Retinal pigment epithelial cell (primary cell): ENCODE data around the gene COL4A1.

Experiments used
- DNase-seq: peaks from one replicate; pipeline ENCODE4 v3.0.0-alpha.2; 2010; ENCODE audit warnings: low read depth
- H3K4me3 ChIP-seq: 2 replicates; pipeline ENCODE4 v1.5.1; 2011; ENCODE audit warnings: mild to moderate bottlenecking, low read length, control low read depth, moderate library complexity
- CTCF ChIP-seq: conservative IDR thresholded peaks from 2 replicates; pipeline ENCODE4 v1.5.1; 2011; ENCODE audit warnings: low read depth, low read length, control low read depth, inconsistent platforms

Gene COL4A1

GRCh38 chr13:110257408-110257807 lies 49.5 kb downstream of the COL4A1 start:
- no peak overlapping the region for H3K4me3 ChIP-seq
- no peak for DNase-seq
- no peak for TF ChIP-seq CTCF

DNA sequence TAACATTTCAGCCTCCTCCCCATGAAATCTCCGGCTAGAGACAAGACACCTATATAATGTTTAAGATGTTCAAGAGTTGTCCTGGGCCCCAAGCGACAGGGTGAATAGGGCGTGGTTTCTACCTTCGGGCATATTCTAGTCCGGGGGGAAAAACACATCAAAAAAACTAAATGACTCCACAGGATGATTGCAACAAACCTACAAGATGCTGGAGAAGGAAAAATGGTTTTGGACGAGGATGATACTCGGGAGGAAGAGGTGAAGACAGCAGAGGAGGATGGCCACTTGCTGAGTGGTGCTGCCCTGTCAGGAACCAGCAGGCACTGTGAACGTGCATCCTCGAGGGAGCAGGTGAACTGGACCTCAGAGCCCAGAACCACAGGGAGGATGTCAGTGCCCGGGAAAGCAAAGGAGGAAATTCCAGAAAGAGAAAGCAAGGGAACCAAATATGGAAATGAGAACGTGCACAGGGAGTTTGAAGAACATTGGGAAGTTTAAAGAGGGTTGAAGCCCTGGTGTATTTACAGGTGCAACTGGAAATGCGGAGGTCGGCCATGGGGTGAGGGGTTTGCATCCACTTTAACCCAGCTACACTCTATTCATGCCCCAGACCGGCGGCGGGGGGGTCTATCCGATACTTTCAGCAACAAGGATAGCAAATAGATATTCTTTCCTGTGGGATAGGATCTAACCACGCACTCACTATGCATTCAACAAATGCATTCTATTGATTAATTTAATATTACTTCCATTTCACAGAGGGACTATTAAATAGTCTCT lies 50.6 kb downstream of the COL4A1 start:
- no peak for DNase-seq
- no peak overlapping the region for H3K4me3 ChIP-seq
- no peak for TF ChIP-seq CTCF

DNA sequence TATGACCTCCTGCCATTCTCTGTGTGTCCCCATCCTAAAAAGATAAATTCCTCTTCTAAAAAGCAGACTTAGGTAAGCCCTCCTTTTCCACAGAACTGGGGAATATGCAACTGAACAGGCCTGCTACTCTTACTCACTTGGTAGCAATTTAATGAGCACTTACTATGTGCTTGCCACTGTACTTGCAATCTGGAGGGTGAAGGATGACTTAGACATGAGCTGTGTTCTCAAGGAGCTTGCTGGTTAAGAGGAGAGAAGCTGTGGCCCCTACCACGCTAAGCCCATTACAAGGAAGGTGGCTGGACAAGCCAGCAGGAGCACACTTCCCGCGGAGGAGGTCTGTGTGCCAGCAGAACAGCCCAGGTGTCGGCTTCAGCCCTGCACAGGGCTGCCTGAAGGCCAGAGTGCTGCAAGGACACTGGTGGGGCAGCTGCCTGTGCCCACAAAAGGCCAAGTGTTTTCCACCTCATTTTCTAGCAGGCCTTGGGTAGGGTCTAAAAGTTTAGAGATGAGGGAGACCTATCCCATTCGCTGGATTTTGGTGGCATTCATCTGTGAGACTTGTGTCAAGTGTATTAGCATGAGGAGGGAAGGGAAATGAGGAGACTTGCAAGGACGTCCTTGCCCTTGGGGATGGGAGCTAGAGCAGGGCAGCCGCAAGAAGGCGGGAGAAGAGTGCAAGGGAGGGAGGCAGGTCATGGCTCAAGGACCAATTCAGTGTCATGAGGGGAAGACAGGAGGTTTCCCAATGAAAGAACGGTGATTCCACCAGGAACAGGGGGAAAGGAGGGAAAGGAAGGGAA lies 52.0 kb downstream of the COL4A1 start:
- H3K4me3 ChIP-seq = no peak overlapping the region
- TF ChIP-seq CTCF = no peak
- no peak for DNase-seq

- no peak for DNase-seq
- no peak for TF ChIP-seq CTCF
These were observed 52.7 kb downstream of the COL4A1 start for GRCh38 chr13:110254151-110254679.

DNA sequence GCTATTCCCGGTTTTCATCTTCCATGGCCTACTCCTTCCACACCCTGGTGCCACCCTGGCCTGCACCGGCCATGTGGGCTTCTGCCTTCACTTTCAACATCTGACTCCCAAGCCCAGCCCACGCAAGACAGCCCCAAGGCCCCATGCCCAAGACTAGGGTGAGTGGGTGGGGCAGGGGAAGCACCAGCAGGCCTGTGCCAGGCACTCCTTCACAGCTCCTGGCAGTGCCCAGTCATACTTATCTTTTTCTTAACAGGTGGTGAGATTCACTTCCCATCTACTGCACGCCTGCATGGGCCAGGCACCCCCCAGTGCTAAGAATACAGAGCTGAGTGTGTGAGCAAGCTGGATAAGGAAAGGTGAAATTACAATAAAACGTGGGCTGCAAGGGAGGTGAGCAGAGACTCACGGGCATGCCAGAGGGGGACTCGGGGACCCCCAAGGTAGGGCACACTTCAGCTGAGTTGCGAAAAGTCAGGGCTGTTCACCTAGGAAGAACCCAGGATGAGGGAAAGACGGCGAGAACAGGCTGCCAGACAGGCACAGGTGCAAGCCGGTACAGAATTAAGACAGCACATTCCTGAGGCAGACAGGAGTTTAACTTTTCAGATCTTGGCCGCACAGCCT lies 55.7 kb downstream of the COL4A1 start:
- no peak for DNase-seq
- H3K4me3 ChIP-seq = no peak overlapping the region
- TF ChIP-seq CTCF = no peak

More at GRCh38 chr13:110254151-110254679, 52.7 kb downstream of the COL4A1 start:
- no peak overlapping the region for H3K4me3 ChIP-seq

DNA sequence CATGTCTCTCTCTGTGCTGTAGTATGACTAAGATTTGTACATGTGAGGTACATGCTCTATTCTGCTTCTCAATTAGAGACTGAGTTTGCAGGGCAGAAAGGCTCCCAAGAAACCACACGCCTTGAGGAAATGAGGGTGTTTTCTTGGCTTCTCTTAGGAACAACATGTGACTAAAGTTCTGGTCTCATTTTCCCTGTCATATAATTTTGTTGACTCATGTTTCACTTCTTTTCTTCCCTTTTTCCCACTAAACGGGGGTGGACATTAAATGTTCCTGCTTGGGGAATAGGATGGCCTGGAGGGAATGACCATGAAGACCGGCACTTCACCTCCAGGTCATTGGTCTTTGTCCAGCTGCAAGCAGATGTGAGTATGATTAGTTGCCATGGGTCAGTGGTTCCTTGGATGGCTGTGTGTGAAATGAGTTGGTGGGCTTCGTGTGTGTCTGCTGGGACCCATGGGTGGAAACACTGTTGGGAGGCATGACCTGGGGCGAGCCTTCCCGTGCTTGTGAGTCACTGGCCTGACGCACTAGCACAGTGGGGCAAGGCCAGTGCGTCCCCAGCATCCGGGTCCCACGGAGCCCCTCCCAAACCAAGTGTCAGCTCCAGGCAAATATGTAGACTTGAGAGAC lies 56.6 kb downstream of the COL4A1 start:
- TF ChIP-seq CTCF = no peak
- H3K4me3 ChIP-seq = no peak overlapping the region
- peak; percentile 49 for DNase-seq
